Activated naive CD4-positive, alpha-beta T cell (primary cell): ENCODE measurements around the gene AUTS2.

Experiments used
- DNase-seq, 4 experiments: peaks; one replicate each; lab custom pipeline; 2025; lab: John Stamatoyannopoulos, UW

AUTS2 gene

DNA sequence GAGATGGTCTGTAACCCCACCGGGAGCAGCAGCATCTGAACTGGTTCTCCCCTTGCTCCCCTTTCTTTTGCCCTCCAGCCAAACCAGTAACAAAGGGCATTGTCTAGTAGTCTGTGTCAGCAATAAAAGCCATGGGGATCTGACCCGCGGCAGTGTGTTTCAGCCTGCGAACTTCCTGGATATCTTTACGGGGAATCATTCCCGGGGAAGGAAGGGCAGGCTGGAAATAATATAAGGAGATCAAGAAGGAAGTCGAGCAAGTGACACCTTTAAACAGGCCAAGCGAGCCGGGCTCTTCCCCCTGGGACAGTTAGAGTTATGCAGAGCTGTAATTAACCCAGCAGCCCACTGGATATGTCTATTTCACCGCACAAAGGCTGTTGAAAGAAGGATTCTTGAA, 872.5 kb downstream of the AUTS2 start:
- DNase-seq = no peak

DNA sequence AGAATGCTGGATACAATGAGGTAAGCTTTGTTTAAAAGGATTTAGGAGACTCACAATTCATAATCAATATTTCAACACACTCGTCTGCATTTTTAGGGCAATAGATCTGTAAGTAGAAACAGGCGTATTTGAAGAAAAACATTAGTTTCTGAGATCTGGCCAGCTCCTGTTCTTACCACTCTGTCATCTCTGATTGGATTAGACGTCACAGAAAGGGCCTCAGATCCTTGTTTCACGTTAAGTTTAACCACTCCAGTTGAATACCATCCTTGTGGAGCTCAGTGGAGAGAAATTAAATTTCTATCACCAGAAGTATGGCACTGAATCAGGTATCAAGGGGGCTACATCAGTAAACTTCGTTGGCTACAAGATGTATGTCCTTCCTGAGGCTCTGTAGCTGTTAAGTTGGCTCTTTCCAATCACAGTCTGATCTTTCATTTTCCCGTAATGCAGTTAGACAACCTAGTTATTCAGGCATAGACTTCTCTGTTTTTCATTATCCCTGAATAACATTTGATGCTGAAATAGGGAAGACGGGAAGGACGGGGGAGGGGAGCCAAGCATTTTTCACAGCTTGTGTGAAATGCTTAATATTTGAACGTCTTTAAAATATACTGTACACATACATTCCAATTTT, 874.4 kb downstream of the AUTS2 start:
- no peak for DNase-seq

DNA sequence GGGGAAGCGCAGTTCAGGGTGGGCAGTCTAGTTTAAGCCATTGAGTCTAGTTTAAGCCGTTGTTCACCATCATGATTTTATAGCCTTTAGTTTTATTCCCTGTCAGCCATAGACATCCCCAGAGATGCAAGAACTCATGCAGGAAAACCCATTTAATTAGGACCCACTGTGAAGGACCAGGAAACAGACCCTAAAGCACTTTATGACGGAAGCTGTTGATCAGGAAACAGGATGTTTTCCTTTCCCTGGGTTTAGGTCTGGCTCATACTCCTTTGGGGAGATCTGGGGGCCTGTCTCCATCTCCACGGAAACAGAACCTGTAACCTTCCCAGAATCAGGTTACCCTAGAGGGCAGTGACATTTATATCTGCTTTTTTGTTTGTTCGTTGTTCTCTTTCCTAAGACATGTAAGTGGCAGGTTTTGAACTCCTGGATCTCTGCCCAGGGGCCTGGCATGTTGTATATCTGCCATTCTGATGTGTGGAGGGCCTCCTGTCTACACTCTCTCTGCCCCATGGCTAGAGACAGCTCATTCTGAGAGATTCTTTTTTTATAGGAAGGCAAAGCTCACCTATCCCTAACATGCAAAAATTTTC, 876.5 kb downstream of the AUTS2 start:
- no peak for DNase-seq

DNA sequence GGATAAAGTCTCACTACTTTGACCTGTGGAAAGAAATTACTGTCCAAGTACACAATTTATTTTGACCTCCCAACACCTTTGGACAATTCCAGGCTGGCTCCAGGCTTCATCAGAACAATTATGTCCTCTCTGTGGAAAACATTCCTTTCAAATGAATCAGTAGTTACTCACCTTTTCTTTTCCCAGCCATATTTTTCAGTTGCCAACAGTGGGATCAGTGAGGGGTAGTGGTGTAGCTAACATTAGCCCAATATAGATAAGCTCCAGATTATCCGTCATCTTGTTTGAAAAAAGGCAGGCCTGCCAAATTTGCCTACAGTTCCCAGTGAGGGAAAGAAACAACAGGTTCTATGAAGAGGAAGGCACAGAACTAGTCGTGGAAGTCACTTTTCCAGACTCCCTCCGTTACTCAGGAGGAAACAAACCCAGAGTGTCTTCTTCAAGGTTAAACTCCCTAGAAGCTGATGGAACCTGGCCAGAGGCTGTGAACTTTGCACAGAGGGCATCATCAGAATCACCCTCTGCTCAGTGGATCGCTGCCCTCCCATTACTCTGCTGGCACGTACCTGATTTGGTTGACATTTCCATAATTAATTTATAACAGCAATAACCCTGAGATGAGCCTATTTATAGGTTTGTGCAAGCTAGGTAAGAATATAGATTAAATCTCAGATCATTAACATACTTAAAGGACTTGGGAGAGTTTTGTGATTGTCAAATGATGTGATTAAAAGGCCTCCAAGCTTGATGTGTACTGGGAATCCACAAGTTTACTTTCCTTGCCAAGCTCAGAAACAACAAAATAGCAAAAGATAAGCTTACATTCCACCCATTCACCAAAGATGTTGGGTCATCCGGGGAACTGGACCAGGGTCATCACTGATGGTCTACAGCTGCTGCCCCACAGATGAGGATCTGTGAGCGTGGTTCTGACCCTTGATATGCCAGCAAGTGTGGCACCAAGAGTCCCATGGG, 879.0 kb downstream of the AUTS2 start:
- DNase-seq = no peak

DNA sequence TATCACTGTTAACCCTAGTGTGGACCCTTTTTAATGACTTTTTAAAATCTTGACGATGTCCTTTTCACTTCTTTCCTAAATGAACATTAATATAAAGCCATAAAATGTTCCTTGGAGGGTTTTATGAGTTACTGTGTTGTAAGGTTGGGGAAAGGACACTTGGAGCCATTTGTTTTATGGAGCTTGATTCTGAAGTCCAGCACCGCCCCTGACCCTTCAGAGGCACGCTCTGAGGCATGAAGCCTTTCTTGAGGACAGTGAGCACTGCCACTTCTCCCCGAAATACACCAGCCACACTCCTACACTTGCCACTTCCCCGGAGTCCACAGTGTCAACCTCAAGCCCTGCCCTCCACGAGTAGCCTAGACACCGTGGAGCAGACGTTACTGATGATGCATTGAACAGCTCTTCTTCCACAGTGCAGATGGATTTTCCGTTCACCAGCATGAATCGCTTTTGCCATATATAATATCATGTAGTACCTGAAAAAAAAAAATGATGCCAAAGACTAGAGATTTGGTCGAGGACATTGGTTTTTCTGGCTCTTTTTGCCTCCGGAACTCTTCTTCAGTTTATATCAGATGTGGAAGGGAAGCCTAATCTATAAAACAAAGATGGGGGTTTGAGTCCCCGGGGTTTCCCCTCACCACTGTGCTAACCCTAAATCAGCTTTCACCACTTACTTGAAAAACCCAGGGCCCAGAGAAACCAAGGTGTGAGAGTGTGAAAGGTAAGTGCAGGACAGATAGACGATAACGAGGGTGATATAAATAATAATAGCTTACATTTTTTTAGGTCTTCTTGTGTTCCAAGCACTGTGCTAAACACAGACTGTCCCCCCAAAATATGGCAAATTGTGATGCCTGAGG, 881.1 kb downstream of the AUTS2 start:
- DNase-seq = no peak

DNA sequence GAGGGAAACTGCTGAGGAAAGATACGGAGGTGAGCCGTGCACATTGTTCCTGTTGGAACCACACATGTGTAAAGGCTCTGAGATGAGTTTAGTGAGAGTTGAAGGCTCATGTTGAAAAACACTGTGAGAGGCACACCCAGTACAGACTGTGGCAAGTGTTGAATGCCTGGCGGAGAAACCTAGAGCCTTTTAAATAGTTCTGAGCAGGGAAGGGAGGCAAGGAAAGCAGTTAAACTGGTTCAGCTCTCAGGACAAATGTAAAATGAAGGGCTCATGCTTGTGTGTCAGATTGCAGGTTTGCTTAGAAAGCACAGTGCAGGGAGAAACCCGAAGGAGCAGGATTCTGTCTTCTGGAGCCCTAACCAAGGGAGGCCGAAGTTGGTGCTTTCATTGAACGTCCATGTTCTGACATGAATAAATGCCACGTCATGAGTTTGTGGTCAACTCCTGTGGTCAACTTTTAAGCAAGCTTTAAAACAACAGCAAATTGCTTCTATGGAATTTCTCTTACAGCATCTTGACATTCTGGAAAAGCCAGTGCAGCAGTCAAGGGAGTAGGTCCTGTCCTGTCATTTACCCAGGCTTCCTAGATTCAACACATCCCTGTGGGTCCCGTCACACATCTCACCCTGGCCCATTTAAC, 882.8 kb downstream of the AUTS2 start:
- DNase-seq = no peak

DNA sequence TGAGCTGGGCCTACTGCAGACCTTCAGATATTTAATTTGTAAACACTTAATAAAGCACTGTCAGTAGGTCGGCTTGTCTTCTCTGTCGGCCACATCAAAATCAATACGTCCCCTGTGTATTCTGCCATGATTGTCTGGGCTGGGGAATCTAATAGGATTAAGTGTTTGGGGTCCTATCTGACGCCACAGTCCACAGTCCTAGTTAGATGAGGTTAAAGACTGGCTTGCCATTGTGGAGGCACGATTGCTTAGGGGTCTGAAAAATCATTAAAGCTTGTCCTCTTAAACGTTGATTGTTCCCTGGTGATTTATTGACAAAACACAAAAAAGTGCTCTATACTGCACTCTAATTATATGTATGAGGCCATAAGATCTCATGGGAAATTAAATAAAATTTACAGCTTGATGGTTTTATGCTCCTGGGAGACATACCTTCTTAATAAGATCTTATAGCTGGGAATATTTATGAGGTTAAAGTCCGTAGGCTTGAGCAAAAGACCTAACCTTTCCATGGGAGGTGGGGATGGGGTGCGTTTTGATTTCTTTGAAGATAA, 883.4 kb downstream of the AUTS2 start:
- DNase-seq = no peak

DNA sequence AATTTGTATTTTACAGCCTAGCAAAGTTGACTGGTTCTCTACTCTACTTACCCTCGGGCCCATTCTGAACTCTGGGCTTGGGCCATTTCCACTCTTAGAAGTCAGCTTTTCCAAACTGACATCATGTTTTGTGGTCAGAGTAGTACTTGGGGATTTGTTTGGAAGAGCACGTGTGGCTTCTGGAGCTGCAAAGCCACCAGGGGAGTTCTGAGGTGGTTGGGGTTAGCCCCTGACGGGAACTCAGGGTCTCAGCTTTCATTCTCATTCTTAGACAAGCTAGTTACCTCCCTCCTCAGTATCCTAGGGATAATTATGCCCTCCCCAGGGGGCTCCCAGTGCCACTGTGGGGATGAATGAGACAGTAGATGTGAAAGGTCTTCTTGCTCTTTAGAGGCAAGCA, 886.0 kb downstream of the AUTS2 start:
- no peak for DNase-seq

DNA sequence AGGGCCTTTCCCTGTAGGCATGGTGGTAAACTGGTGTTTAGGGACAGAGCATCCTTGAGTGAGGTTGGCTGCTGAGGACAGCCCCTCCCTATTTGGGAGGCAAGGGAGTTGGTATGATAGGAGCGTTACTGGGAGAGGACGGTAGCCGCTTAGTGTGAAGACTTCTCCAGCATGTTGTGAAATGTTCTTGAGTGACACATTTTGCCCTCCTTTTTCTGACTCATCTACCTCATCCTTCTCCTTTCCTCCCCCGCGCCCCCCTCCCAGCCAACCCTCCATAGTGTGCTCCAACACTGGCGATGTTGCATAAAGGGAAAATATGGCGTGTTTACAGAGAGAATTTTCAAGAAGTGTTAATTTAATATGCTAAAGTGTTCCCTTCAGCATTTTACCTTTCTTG, 888.7 kb downstream of the AUTS2 start:
- no peak for DNase-seq

DNA sequence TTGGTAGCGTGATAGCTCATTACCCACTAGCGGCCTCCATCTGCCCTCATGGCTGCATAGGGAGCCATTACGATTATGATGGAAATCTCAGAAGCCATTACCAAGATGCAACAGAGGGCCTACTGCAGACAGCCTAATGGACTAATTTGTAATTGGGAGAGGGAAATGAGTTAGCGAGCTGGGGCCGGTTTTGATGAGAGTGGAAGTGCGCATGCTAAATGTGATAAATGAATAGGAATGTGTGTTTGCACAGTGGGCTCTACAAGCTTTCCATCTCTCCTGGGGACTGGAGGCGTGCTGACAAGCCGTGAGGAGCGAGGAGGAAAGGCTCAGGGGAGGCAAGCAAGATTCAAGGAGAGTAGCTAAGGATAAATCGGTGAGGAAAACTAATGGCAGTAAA, 889.2 kb downstream of the AUTS2 start:
- no peak for DNase-seq

DNA sequence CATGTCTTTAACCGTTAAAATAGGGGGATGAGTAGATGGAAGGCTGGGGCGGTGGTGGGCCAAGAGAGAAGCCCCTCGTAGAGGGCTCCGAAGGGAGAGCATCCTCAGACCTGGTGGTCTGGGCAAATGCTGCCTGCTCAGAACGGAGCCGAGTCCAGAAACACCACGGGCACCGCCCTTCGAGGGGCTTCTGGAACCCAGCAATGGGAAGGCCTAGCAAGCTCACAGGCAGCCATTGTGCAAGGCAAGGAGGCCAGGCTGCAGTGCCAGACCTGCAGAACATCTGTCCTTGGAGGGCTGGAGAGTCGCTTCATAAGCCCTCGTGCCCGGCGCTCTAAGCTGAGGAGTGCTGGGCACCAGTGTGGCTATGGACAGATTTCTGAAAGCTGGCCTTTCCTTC, 889.6 kb downstream of the AUTS2 start:
- no peak for DNase-seq

DNA sequence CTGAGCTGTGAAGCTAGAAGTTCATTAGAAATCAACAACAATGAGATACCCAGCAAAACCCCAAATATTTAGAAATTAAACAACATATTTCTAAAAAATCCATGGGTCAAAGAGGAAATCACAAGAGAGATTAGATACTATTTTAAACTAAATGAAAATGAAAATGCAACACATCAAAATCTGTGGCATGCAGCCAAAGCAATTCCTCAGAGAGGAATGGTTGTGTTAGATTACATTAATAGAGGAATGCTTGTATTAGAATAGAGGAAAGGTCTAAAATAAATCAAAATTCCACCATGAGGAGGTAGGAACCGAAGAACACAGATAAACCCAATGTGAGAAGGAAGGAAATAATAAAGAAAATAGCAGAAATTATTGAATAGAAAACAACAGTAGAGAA, 891.5 kb downstream of the AUTS2 start:
- no peak for DNase-seq

DNA sequence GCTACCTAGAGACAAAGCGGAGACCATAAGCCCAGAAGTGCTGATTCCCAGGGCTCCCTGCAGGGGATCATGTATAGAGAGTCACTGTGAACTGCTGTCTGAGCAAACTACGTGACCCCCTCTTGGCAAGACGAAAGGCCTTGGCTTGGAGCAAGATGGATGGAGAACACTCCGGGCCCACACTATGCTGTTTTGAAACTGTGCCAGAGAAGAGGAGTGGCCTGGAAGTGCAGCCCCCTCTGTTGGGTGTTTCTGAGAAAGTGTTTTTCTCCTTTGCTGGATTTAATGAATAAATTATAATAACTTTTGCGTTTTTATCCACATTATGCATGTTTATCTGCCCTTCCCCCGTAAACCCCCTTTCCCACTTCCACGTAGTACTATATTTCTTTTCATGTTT, 894.4 kb downstream of the AUTS2 start:
- DNase-seq = no peak

DNA sequence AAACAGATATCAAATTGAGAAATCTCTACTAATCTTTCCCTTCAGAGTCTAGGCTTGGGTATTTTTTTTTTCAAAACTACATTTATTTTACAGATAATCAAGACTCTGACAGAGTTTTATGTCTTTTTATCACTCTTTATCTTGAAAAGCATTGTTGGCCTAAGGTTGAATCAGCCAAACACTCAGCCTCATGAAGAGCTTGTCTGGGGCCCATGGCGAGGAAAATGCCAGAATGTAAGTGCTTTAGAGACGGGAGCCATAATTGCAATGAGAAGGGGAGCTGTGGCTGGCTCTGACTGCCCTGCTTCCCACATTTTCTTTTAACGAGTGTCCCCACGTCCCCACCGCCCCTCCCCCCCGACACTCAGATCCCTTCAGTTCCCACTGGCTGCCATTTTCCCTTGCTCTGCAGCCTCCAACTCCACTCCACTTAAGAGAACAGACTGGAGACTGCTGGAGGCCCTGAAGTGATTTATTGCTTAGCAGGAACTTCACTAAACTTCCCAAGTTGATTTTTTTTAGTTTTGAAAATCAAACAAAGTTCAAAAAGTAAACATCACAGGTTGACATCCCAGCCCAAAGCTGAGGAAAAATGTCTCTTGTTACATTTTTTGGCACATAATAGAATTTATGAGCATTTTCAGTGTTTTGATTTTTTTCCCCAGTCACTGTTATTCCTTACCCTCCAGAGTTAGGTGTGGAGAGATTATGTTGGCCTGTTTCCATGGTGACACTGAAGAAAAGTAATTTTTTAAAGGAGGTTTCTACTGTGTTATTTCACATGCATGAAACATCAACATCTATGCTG, 896.2 kb downstream of the AUTS2 start:
- DNase-seq = no peak

DNA sequence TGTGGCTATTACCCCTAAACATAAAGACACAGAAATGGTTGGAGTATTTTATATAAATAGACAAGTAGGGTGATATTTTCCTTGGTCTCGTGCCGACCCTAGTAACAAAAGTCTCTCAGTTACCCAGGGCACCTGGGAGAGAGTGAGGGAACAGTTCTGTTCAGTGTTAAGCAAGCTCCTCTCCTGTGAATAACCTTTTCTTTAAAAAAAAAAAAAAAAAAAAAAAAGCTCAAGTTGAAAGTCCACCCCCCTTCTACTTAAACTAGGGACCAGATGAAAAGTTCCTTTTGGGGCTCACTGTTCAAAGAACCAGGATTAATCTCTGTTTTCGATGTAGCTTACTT, 896.7 kb downstream of the AUTS2 start:
- DNase-seq = no peak

DNA sequence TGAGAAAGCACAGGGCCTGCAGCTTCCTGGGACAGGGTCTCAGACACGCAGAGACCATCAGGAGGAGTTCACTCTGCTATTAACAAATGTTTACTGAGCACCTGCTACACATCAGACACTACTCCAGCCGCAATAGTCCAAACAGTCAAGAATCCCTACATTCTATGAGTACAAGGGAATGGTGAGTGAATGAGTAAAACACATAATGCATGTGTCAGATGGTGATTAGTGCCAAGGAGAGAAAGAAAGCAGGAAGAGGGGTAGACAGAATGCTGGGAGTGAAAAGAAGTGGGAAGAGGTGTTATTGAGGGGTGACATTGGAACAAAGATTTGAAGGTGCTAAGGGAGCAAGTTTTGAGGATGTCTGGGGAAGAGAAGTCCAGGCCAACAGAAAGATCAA, 899.5 kb downstream of the AUTS2 start:
- DNase-seq = no peak

DNA sequence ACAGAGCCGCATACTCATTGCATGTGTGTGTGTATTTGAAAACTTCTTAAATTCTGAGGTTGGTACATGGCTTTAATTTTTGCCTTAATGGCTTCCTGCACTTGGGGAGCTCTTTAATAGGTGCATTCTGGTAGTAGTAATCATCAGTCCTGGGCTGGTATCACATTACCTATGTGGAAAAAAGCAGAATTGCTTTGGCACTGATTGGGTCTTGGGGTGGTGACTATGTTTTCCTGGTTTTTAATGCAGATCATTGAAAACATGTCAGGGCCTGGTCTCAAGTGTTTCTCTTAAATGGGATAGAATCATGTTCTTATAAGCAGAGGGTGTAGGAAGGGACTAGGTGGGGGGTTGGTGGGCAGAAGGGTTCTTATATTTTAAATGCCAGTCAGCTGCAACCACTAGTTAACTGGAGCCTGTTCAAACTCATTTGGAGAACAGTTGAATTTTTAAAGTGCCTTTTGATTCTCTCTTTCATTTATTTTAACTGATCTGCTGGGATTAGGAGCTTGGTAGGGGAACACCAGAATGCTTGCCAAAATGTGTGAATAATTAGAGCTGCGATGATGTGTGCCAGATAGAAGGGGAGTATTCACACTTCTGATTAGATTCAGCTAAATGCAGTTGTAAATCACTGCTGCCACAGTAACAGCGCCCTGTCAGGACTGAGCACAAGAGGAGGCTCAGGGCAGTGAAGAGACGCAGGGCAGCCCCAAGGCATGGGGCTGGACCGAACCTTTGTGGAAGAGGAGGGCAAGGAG, 900.1 kb downstream of the AUTS2 start:
- DNase-seq = no peak

DNA sequence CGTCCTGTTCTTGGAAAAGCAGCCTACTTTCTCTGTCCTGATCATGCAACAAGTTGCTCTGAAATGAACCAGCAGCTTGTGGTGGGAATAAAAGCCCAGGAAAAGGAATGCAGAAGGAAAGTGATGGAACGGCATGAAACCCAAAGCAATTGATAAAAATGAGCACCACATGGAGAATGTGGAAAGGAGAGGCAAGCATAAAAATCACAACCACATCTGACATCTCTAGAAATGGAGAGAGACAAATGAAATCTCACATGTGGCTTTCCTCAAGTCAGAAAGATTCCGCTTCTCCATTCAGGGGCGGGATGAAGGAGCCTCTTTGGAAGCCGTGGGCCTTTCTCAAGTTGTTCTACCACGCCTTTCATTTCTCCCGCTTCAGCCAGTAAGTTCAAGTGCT, 902.0 kb downstream of the AUTS2 start:
- DNase-seq = no peak

DNA sequence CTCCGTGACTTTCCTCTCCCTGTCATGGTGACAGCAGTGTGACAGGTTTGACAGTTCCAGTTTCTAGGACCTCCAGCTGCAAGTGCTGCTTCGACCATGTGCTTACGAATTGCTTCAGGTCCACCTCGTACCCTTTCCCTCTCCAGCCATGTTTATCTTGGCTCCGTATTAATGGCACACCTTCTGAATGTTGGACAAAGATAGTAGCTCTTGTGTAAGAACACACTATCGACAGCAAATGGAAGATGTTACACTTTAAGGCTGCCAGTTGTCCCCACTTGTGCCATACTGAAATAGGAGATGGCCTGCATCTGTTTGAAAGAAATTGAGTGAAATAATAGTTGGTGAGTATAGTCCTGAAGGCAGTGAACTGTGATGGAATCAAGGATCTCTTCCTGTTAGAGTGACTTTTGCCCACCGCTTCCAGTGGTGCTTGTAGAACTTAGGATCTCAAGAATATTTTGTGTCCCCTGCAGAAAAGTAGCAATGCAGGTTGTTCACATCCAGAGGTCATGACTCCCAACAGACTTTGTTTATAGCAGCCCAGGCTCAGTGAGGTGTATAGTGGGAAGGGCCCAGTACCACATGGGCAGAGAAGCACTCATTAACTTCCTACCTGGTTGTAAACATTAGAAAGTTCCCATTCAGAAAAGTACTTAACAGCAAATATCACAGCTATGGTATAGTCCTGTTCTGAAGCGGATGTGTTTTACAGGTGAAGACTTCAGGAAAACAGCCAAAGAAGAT, 904.0 kb downstream of the AUTS2 start:
- DNase-seq = no peak
